ENCODE measurements around the gene ARPC2. TPM values are rescaled to one million over a fixed set of nuclear protein-coding genes. Genes with fewer than 3 reads are reported as not detected.

ARPC2 gene
- total RNA-seq, 1 donor from 2014 or later = 507 TPM

GRCh38 chr2:218280260-218280870, 63.4 kb downstream of the ARPC2 start:
- intact Hi-C loops (cut with micrococcal nuclease) = loop anchor here (10.0 kb wide), 1 partner anchor 614 kb away; no protein-coding TSS in a partner anchor
- Mint-ChIP-seq H3K36me3 (ENCODE audit: low read depth) (peaks cover 43% of the 10 kb centered on the region), H3K27me3 (ENCODE audit: insufficient read depth) (no peaks in the 10 kb centered on the region), H3K4me1 (ENCODE audit: low read depth) (peaks cover 21% of the 10 kb centered on the region), H3K27ac (no peak overlapping the region), H3K9me3 (no peaks in the 10 kb centered on the region), H3K4me3 (no peak overlapping the region)
- no peak for DNase-seq (ENCODE audit: low spot score)

GRCh38 chr2:218281449-218281848, 64.5 kb downstream of the ARPC2 start:
- H3K27ac Mint-ChIP-seq = peak overlapping the region; percentile 31
- no peak for DNase-seq (ENCODE audit: low spot score)
- no peak overlapping the region for H3K4me3 Mint-ChIP-seq
- peaks cover 32% of the 10 kb centered on the region for H3K4me1 Mint-ChIP-seq (ENCODE audit: low read depth)
- no peaks in the 10 kb centered on the region for H3K27me3 Mint-ChIP-seq (ENCODE audit: insufficient read depth)
- intact Hi-C loops (cut with micrococcal nuclease) = loop anchor here (10.0 kb wide), 1 partner anchor 613 kb away; no protein-coding TSS in a partner anchor
- H3K36me3 Mint-ChIP-seq (ENCODE audit: low read depth) = peaks cover 37% of the 10 kb centered on the region
- H3K9me3 Mint-ChIP-seq = no peaks in the 10 kb centered on the region

- intact Hi-C loops (cut with micrococcal nuclease) = loop anchor here (10.0 kb wide), 1 partner anchor 612 kb away; no protein-coding TSS in a partner anchor
- peak overlapping the region; percentile 29 for H3K27ac Mint-ChIP-seq
- peaks cover 30% of the 10 kb centered on the region for H3K36me3 Mint-ChIP-seq (ENCODE audit: low read depth)
- DNase-seq (ENCODE audit: low spot score) = no peak
- H3K4me3 Mint-ChIP-seq = no peak overlapping the region
- H3K27me3 Mint-ChIP-seq (ENCODE audit: insufficient read depth) = no peaks in the 10 kb centered on the region
- peaks cover 40% of the 10 kb centered on the region for H3K4me1 Mint-ChIP-seq (ENCODE audit: low read depth)
- H3K9me3 Mint-ChIP-seq = no peaks in the 10 kb centered on the region
Observed at GRCh38 chr2:218282173-218282991, 65.4 kb downstream of the ARPC2 start.

GRCh38 chr2:218284106-218284811, 67.3 kb downstream of the ARPC2 start:
- Mint-ChIP-seq H3K4me3 (peak overlapping the region; percentile 94), H3K27me3 (ENCODE audit: insufficient read depth) (no peaks in the 10 kb centered on the region), H3K9me3 (no peaks in the 10 kb centered on the region), H3K36me3 (ENCODE audit: low read depth) (peaks cover 30% of the 10 kb centered on the region), H3K27ac (peak overlapping the region; percentile 99), H3K4me1 (ENCODE audit: low read depth) (peaks cover 55% of the 10 kb centered on the region)
- DNase-seq (ENCODE audit: low spot score) = peak; percentile 55
- intact Hi-C loops (cut with micrococcal nuclease) = loop anchor here (1.0 to 10.0 kb wide), 2 partner anchors 8 to 611 kb away; partner anchors contain the start of gene TMBIM1

- no peak for DNase-seq (ENCODE audit: low spot score)
- Mint-ChIP-seq H3K9me3 (no peaks in the 10 kb centered on the region), H3K4me1 (ENCODE audit: low read depth) (peaks cover 67% of the 10 kb centered on the region), H3K36me3 (ENCODE audit: low read depth) (peaks cover 20% of the 10 kb centered on the region), H3K4me3 (peak overlapping the region; percentile 94), H3K27ac (peak overlapping the region; percentile 99), H3K27me3 (ENCODE audit: insufficient read depth) (no peaks in the 10 kb centered on the region)
- intact Hi-C loops (cut with micrococcal nuclease) = loop anchor here (1.0 to 10.0 kb wide), 9 partner anchors 15 to 1257 kb away; partner anchors contain the start of genes AAMP, BCS1L, CHPF and CNPPD1
Observed at GRCh38 chr2:218285604-218286003, 68.6 kb downstream of the ARPC2 start.

GRCh38 chr2:218286570-218287459, 69.8 kb downstream of the ARPC2 start:
- Mint-ChIP-seq H3K27me3 (ENCODE audit: insufficient read depth) (no peaks in the 10 kb centered on the region), H3K4me1 (ENCODE audit: low read depth) (peaks cover 72% of the 10 kb centered on the region), H3K27ac (peak overlapping the region; percentile 99), H3K36me3 (ENCODE audit: low read depth) (peaks cover 17% of the 10 kb centered on the region), H3K4me3 (peak overlapping the region; percentile 94), H3K9me3 (no peaks in the 10 kb centered on the region)
- DNase-seq (ENCODE audit: low spot score) = peak; percentile 82
- intact Hi-C loops (cut with micrococcal nuclease) = loop anchor here (1.0 to 10.0 kb wide), 9 partner anchors 17 to 1255 kb away; partner anchors contain the start of genes AAMP, BCS1L, CHPF and CNPPD1

GRCh38 chr2:218289639-218290315, 72.8 kb downstream of the ARPC2 start:
- peaks cover 13% of the 10 kb centered on the region for H3K36me3 Mint-ChIP-seq (ENCODE audit: low read depth)
- peaks cover 78% of the 10 kb centered on the region for H3K4me1 Mint-ChIP-seq (ENCODE audit: low read depth)
- intact Hi-C loops (cut with micrococcal nuclease) = loop anchor here (2.0 to 10.0 kb wide), 6 partner anchors 33 to 1253 kb away; partner anchors contain the start of genes CHPF, CNPPD1, GMPPA and RETREG2
- peak overlapping the region; percentile 88 for H3K4me3 Mint-ChIP-seq
- H3K9me3 Mint-ChIP-seq = no peaks in the 10 kb centered on the region
- peak overlapping the region; percentile 94 for H3K27ac Mint-ChIP-seq
- no peak for DNase-seq (ENCODE audit: low spot score)
- no peaks in the 10 kb centered on the region for H3K27me3 Mint-ChIP-seq (ENCODE audit: insufficient read depth)

GRCh38 chr2:218290316-218291261, 73.6 kb downstream of the ARPC2 start:
- H3K27ac Mint-ChIP-seq = peak overlapping the region; percentile 94
- no peaks in the 10 kb centered on the region for H3K9me3 Mint-ChIP-seq
- H3K27me3 Mint-ChIP-seq (ENCODE audit: insufficient read depth) = no peaks in the 10 kb centered on the region
- peak overlapping the region; percentile 88 for H3K4me3 Mint-ChIP-seq
- H3K36me3 Mint-ChIP-seq (ENCODE audit: low read depth) = peaks cover 9% of the 10 kb centered on the region
- intact Hi-C loops (cut with micrococcal nuclease) = no loop called here
- H3K4me1 Mint-ChIP-seq (ENCODE audit: low read depth) = peaks cover 74% of the 10 kb centered on the region
- peak; percentile 45 for DNase-seq (ENCODE audit: low spot score)

GRCh38 chr2:218291318-218292047, 74.5 kb downstream of the ARPC2 start:
- no peak for DNase-seq (ENCODE audit: low spot score)
- Mint-ChIP-seq H3K27ac (peak overlapping the region; percentile 94), H3K4me3 (peak overlapping the region; percentile 88), H3K27me3 (ENCODE audit: insufficient read depth) (no peaks in the 10 kb centered on the region), H3K9me3 (no peaks in the 10 kb centered on the region), H3K4me1 (ENCODE audit: low read depth) (peaks cover 66% of the 10 kb centered on the region), H3K36me3 (ENCODE audit: low read depth) (peaks cover 9% of the 10 kb centered on the region)
- intact Hi-C loops (cut with micrococcal nuclease) = loop anchor here (1.0 to 2.0 kb wide), 8 partner anchors 7 to 277 kb away; partner anchors contain the start of genes CATIP, CNOT9 and USP37

All from activated T-helper 1 cell treated with anti-CD3 and anti-CD28 coated beads, Interleukin-12 subunit alpha, Interleukin-12 subunit beta, Interleukin-2, Interleukin-4 antibody, amounts not matched to agents 30 ng/mL and 10 ng/mL and 1 ng/mL, durations not matched to agents 14 hours and 24 hours and 36 hours (primary cell).